GM19467 (cell line): ENCODE measurements around the gene TBXA2R.

Experiments used
- ATAC-seq: cut with Tn5 transposase; IDR thresholded peaks from one replicate; pipeline ENCODE4 v1.9.1; 2021; ENCODE audit warnings: mild to moderate bottlenecking, moderate library complexity; ENCODE audit not compliant: unreplicated experiment

The TBXA2R gene

GRCh38 chr19:3620817-3621547 is 14.3 kb upstream of the TBXA2R start:
- ATAC-seq = no peak

DNA sequence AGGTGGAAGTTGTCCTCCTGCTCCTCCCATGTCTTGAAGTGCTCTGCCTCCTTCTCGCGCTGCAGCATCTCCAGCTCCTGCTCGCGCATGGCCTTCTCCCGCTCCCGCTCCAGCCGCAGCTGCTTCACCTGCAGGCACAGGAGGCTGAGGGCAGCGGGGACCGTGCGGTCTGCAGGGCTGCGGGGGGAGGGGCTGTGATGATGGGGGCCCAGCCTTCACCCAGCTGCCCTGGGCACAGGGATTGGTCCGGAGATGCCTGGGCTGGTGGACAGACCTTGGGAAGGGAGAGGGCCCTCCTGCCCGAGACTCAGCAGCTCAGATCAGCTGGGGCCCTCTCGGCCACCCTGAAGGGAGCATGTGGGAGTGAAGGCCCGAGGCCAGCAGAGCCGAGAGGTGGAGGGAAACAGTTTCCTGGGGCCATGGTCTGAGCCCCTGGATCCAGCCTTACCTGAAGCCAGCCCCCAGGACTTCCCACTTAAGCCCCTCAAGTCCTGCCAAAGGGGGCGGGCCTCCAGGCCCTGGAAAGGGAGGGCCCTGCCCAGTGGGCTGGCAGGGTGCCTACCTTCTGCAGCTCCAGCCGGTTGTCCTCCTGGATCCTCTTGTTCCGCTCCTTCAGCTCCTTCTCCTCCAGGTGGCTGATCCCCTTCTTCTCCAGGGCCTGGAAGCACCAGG is 13.6 kb upstream of the TBXA2R start:
- no peak for ATAC-seq

DNA sequence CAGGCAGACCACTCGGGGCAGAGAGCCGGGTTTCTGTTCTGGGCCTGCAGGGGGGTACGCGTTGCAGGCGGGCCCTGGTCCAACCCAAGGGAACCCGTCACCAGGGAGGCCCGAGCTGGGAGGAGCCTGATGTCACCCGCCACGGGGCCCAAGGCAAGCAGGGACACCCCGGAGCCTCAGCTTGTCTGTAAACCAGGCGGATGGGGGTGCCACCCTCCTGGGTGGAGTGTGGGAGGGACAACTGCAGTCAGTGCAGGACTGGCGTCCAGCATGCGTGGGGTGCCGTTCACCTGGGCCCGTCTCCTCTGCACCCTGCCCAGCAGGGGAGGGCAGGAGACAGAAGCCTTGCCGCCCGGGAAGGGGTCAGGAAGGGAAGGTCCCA is 12.9 kb upstream of the TBXA2R start:
- ATAC-seq = no peak

- no peak for ATAC-seq
Observed at GRCh38 chr19:3618811-3619630, 12.3 kb upstream of the TBXA2R start.

DNA sequence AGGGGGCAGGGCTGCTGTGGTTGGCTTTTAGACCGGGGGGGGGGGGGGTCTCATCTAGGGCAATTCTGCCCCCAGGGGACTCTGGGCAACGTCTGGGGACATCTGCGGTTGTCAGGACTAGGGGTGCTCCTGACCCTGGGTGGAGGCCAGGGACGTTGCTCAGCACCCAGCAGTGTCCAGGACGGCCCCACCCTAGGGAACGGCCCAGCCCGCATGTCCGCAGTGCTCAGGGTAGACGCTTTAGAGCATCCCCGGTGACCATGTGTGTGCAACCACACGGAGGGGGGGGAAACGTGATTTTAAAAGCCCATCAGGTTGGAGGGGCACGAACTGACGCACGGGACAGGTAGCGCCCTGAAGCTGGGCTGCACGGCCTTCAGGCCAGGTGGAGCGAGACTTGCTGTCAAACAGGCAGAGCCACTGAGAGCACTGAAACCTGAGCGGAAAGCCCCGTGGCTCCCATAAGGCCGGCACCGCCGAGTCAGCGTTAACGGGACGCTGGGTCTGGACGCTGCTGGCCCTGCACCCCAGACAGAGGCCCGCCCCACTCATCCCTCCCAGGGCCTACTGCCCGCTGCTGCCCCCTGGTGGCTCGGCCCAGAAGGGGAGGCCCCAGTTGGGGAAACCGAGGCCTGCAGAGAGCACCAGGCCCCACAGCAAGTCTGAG is 11.6 kb upstream of the TBXA2R start:
- ATAC-seq = no peak

- no peak for ATAC-seq
Observed at GRCh38 chr19:3617463-3617862, 10.8 kb upstream of the TBXA2R start.

GRCh38 chr19:3615524-3616135 is 9.0 kb upstream of the TBXA2R start:
- ATAC-seq = no peak

- ATAC-seq = no peak
Observed at GRCh38 chr19:3614858-3615505, 8.3 kb upstream of the TBXA2R start.

GRCh38 chr19:3613818-3614661 is 7.4 kb upstream of the TBXA2R start:
- ATAC-seq = no peak

- no peak for ATAC-seq
Observed at GRCh38 chr19:3612901-3613741, 6.4 kb upstream of the TBXA2R start.

DNA sequence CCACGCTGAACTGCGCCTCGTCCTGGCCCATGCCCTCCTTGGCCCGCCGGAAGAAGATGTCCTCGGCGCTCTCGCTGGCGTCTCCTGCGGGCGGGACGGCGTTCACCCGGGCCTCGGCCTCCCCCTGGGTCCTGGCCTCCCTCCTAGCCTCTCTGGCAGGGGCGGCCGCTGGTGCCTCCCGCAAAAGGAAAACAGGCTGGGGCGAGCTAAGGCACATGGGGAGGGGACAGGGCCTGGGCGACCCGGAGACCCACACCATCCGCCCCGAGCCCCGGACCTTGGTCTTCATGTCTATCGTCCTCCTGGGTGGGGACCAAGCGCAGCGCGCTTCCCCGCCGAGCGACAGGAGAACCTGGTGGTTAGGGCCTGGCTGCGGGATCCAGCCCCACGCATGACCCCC is 5.7 kb upstream of the TBXA2R start:
- ATAC-seq = no peak

GRCh38 chr19:3611841-3612240 is 5.2 kb upstream of the TBXA2R start:
- ATAC-seq = no peak

GRCh38 chr19:3610745-3611717 is 4.4 kb upstream of the TBXA2R start:
- ATAC-seq = no peak

DNA sequence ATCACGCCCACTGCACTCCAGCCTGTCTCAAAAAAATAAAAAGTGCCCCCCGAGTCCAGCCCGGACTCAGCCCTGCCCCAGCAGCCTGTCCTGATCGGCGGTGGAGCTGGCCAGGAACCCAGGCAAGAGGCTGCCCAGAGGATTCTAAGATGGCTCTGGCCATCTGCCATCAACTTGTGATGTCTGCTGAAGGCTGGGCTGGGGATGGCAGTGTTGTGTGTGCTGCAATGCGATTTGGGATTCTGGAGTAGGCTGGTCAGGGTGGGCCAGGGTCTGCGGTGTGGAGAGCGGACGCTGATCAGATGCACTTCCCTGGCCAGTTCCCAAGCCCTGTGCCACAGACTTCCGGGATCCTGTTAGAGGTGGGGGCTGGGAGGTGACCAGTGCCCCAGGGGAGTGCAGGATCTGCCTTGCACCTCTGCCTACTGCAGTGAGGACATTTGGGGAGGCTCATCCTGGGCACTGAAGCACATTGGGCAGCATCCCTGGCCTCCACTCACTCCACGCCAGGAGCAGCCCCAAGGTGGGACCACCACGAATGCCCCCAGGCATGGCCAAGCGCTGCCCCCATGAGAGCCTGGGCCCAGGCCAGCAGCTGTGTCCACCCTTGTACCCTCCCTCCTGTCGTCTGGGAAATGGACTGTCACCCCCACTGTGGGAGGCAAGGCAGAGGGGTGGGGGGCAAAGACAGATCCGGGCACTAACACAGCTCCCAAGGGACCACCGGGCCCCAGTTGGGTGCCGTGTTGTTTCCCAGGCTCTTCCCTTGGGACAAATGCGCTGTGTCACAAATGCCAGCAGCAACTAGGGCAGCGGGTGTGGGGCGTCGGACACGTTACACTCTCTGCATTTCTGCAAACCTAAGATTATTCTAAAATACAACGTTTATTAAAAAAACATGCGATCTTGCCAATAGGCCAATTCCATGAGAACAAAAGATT is 3.4 kb upstream of the TBXA2R start:
- ATAC-seq = no peak

DNA sequence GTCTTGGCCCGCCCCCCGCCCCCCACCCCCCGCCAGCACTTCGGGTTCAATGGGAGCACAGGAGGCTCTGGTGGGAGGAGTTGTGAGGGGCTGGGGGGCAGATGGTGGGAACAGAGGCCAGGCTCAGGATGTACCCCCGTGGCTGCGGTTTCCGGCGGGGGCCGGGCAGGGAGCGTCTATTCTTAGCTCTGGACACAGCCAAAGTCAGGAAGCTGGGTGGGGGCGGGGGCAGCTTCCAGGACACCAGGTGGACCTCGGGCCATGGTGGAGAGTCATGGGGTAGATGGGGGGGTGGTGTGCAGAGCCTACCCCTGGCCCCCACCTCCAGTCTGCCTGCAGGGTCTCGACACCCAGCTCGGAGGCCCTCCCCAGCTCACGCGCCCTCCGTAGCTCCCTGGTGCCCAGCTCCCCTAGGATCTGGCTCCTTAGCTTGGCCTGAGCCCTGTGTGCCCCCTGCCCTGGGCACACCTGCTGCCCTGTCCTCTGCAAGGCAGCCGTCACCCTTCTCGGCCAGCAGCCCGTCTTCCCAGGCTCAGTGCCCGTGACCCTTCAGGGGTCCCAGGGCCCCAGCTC is 2.2 kb upstream of the TBXA2R start:
- ATAC-seq = no peak

- no peak for ATAC-seq
Observed at GRCh38 chr19:3608079-3608641, 1.5 kb upstream of the TBXA2R start.
